ENCODE measurements around the gene SMAD5.

SMAD5 gene

GRCh38 chr5:136104306-136104965, 28.2 kb upstream of the SMAD5 start:
- Histone ChIP-seq H3K9ac (ENCODE audit: low read length) (no peak overlapping the region), H3K79me2 (ENCODE audit: insufficient read depth, low read length) (no peaks in the 10 kb centered on the region), H3K4me1 (ENCODE audit: insufficient read depth, low read length, severe bottlenecking) (peaks cover 9% of the 10 kb centered on the region), H3K9me3 (ENCODE audit: low read length) (no peaks in the 10 kb centered on the region), H2AFZ (ENCODE audit: low read length) (no peak overlapping the region), H3K4me2 (ENCODE audit: low read length) (no peak overlapping the region), H3K4me3 (ENCODE audit: low read depth, low read length, poor library complexity, severe bottlenecking) (no peak overlapping the region), H3K36me3 (ENCODE audit: insufficient read depth, low read length) (no peaks in the 10 kb centered on the region), H4K20me1 (ENCODE audit: insufficient read depth, low read length) (no peaks in the 10 kb centered on the region), H3K9me2 (ENCODE audit: low read depth, low read length) (no peaks in the 10 kb centered on the region), H3F3A (ENCODE audit: insufficient read depth, low read length) (no peaks in the 10 kb centered on the region), H3K27me3 (ENCODE audit: insufficient read depth, low read length) (no peaks in the 10 kb centered on the region), H3K27ac (ENCODE audit: low read depth, low read length, poor library complexity, severe bottlenecking) (no peak overlapping the region)
- TF ChIP-seq EZH2 (IDR thresholded peaks at IDR 0.05; ENCODE audit: borderline replicate concordance, low read length): no peak
- TF ChIP-seq, protein P1, sequence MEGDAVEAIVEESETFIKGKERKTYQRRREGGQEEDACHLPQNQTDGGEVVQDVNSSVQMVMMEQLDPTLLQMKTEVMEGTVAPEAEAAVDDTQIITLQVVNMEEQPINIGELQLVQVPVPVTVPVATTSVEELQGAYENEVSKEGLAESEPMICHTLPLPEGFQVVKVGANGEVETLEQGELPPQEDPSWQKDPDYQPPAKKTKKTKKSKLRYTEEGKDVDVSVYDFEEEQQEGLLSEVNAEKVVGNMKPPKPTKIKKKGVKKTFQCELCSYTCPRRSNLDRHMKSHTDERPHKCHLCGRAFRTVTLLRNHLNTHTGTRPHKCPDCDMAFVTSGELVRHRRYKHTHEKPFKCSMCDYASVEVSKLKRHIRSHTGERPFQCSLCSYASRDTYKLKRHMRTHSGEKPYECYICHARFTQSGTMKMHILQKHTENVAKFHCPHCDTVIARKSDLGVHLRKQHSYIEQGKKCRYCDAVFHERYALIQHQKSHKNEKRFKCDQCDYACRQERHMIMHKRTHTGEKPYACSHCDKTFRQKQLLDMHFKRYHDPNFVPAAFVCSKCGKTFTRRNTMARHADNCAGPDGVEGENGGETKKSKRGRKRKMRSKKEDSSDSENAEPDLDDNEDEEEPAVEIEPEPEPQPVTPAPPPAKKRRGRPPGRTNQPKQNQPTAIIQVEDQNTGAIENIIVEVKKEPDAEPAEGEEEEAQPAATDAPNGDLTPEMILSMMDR (IDR thresholded peaks at IDR 0.05; ENCODE audit: low read length): no peak

DNA sequence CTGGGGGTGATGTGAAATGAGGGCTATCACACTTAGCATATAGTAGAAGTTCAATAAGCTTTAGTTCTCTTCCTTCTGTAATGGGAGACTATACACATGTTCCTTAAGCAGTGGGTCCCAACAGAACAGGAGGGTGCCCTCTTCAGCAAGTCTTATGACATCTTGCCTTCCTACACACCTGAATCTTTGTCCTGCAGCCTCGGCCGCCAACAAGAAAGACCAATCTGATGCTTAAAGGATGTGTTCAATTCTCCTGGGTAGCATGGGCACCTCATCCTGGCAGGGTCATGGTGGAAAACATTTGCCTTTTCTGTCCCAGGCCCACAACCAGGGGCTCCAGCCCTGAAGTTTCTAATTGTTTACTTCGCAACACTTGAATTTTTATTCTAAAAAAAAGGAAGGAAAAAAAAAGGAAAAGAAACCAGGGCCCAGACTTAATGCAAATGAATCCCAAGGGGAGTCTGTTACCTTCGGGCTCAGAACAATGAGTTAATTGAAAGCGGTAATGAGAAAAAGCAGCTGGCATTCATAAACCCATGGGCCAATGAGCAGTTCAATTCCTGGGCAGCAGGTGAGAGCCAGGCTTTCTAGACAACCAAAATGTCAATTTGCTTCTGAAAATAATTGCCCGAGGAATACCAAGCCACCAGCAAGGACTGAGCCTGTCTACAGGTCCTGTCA, 26.2 kb upstream of the SMAD5 start:
- no peaks in the 10 kb centered on the region for H3K9me3 ChIP-seq (ENCODE audit: low read length)

DNA sequence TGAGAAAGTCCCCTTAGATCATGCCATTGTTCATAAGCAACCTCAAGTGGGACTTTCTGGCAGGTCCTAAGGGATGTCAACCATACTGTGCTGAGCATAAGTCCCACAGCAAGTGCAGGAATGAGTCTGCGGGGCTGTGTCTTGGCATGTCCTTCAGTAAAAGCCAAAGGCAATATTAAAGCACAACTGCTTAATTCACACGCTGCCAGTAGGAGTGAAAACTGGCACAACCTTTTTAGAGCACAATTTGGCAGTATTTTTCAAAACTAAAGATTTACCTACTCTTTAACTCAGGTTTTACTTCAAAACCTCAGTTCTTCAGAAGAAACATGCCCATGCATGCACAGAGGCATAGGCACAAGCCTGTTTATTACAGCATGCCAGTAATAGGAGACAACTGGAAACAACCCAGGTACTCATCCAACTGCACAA, 24.4 kb upstream of the SMAD5 start:
- H3K36me3 ChIP-seq (ENCODE audit: insufficient read depth, low read length): no peaks in the 10 kb centered on the region
- no peak overlapping the region for H3K27ac ChIP-seq (ENCODE audit: low read depth, low read length, poor library complexity, severe bottlenecking)
- no peak overlapping the region for H3K4me3 ChIP-seq (ENCODE audit: low read depth, low read length, poor library complexity, severe bottlenecking)
- no peaks in the 10 kb centered on the region for H4K20me1 ChIP-seq (ENCODE audit: insufficient read depth, low read length)
- no peaks in the 10 kb centered on the region for H3K79me2 ChIP-seq (ENCODE audit: insufficient read depth, low read length)
- H3K9me2 ChIP-seq (ENCODE audit: low read depth, low read length): no peaks in the 10 kb centered on the region
- no peaks in the 10 kb centered on the region for H3F3A ChIP-seq (ENCODE audit: insufficient read depth, low read length)
- TF ChIP-seq EZH2 (IDR thresholded peaks at IDR 0.05; ENCODE audit: borderline replicate concordance, low read length): no peak
- TF ChIP-seq, protein P1 (IDR thresholded peaks at IDR 0.05; ENCODE audit: low read length): no peak
- no peaks in the 10 kb centered on the region for H3K9me3 ChIP-seq (ENCODE audit: low read length)
- H2AFZ ChIP-seq (ENCODE audit: low read length): no peak overlapping the region
- H3K27me3 ChIP-seq (ENCODE audit: insufficient read depth, low read length): no peaks in the 10 kb centered on the region; the same call in 1 of the 2 replicates
- H3K9ac ChIP-seq (ENCODE audit: low read length): no peak overlapping the region
- H3K4me1 ChIP-seq (ENCODE audit: insufficient read depth, low read length, severe bottlenecking): peaks cover 9% of the 10 kb centered on the region
- H3K4me2 ChIP-seq (ENCODE audit: low read length): no peak overlapping the region

More for the DNA sequence above, 26.2 kb upstream of the SMAD5 start:
- H4K20me1 ChIP-seq (ENCODE audit: insufficient read depth, low read length): no peaks in the 10 kb centered on the region
- no peak overlapping the region for H3K9ac ChIP-seq (ENCODE audit: low read length)
- H3K79me2 ChIP-seq (ENCODE audit: insufficient read depth, low read length): no peaks in the 10 kb centered on the region
- H3K27ac ChIP-seq (ENCODE audit: low read depth, low read length, poor library complexity, severe bottlenecking): no peak overlapping the region
- peaks cover 9% of the 10 kb centered on the region for H3K4me1 ChIP-seq (ENCODE audit: insufficient read depth, low read length, severe bottlenecking)
- H3K36me3 ChIP-seq (ENCODE audit: insufficient read depth, low read length): no peaks in the 10 kb centered on the region
- H2AFZ ChIP-seq (ENCODE audit: low read length): no peak overlapping the region
- TF ChIP-seq EZH2 (IDR thresholded peaks at IDR 0.05; ENCODE audit: borderline replicate concordance, low read length): no peak
- TF ChIP-seq, protein P1 (IDR thresholded peaks at IDR 0.05; ENCODE audit: low read length): no peak
- no peaks in the 10 kb centered on the region for H3K27me3 ChIP-seq (ENCODE audit: insufficient read depth, low read length)
- no peaks in the 10 kb centered on the region for H3F3A ChIP-seq (ENCODE audit: insufficient read depth, low read length)
- no peak overlapping the region for H3K4me3 ChIP-seq (ENCODE audit: low read depth, low read length, poor library complexity, severe bottlenecking)
- no peak overlapping the region for H3K4me2 ChIP-seq (ENCODE audit: low read length)
- H3K9me2 ChIP-seq (ENCODE audit: low read depth, low read length): no peaks in the 10 kb centered on the region
